ENCODE measurements around the gene CCL8.
"Not testable (repeated sequence)": the region's sequence is repeated elsewhere in the genome, so short reads cannot be mapped to it uniquely, and the experiment has no call there.

The CCL8 gene

GRCh38 chr17:34318474-34318873 is 761 bp upstream of the CCL8 start:
- DNase-seq, result no peak

- DNase-seq, result no peak
These were observed 2.7 kb downstream of the CCL8 start for GRCh38 chr17:34321964-34322363.

- not testable (repeated sequence) for DNase-seq
These were observed 8.3 kb downstream of the CCL8 start for GRCh38 chr17:34327580-34327979.

- DNase-seq, result no peak
These were observed 18.5 kb downstream of the CCL8 start for GRCh38 chr17:34337701-34338100.

- no peak for DNase-seq
These were observed 20.0 kb downstream of the CCL8 start for GRCh38 chr17:34339138-34339770.

- no peak for DNase-seq
These were observed 22.7 kb downstream of the CCL8 start for GRCh38 chr17:34341916-34342315.

- DNase-seq, result no peak
These were observed 27.8 kb downstream of the CCL8 start for GRCh38 chr17:34347063-34347462.

- no peak for DNase-seq
These were observed 30.5 kb downstream of the CCL8 start for GRCh38 chr17:34349751-34350150.

- no peak for DNase-seq
These were observed 31.9 kb downstream of the CCL8 start for GRCh38 chr17:34351096-34351495.

- DNase-seq, result no peak
These were observed 33.0 kb downstream of the CCL8 start for GRCh38 chr17:34352191-34352590.

GRCh38 chr17:34354637-34355036 is 35.4 kb downstream of the CCL8 start:
- no peak for DNase-seq

- no peak for DNase-seq
These were observed 37.0 kb downstream of the CCL8 start, which contains the start of gene CCL13 for GRCh38 chr17:34356194-34356593. Gene CCL13, plus strand, starts transcription at chr17:34356480. Its CDS starts 47 bp downstream, at chr17:34356527.

GRCh38 chr17:34357398-34357797 is 38.2 kb downstream of the CCL8 start:
- DNase-seq, result no peak

GRCh38 chr17:34358631-34359030 is 39.4 kb downstream of the CCL8 start:
- DNase-seq, result no peak

- DNase-seq, result no peak
These were observed 41.5 kb downstream of the CCL8 start for GRCh38 chr17:34360601-34361270.

GRCh38 chr17:34361478-34362061 is 42.3 kb downstream of the CCL8 start:
- peak; percentile 3 for DNase-seq

- no peak for DNase-seq
These were observed 44.0 kb downstream of the CCL8 start, which contains the start of gene CCL1 for GRCh38 chr17:34363183-34363661. Gene CCL1, minus strand, starts transcription at chr17:34363233. Its CDS starts 72 bp downstream, at chr17:34363161.

- no peak for DNase-seq
These were observed 45.5 kb downstream of the CCL8 start for GRCh38 chr17:34364751-34365150.

- no peak for DNase-seq
These were observed 46.1 kb downstream of the CCL8 start for GRCh38 chr17:34365340-34365739.

GRCh38 chr17:34366010-34366409 is 46.8 kb downstream of the CCL8 start:
- no peak for DNase-seq

- DNase-seq, result no peak
These were observed 47.4 kb downstream of the CCL8 start for GRCh38 chr17:34366529-34367107.

- no peak for DNase-seq
These were observed 48.4 kb downstream of the CCL8 start for GRCh38 chr17:34367486-34368195.

All from GF-D8 (cell line).